Testis (tissue), 3 donors: ENCODE results near the gene ELN. TPM values are rescaled to one million over a fixed set of nuclear protein-coding genes. Genes with fewer than 3 reads are reported as not detected.

Source experiments
- DNase-seq: peaks from one replicate; pipeline ENCODE4 v3.0.0-alpha.2; 2019
- H3K27ac ChIP-seq, 2 donors: fragments of 200-600 bp; sonication (generic); one replicate each; pipeline ENCODE4 v1.5.1; 2019
- H3K27me3 ChIP-seq: fragments of 200-600 bp; sonication (generic); one replicate; pipeline ENCODE4 v1.5.1; 2019
- H3K36me3 ChIP-seq: fragments of 200-600 bp; sonication (generic); one replicate; pipeline ENCODE4 v1.5.1; 2017; ENCODE audit warnings: low read depth; ENCODE audit errors: missing control alignments
- H3K4me1 ChIP-seq: fragments of 200-600 bp; sonication (generic); one replicate; pipeline ENCODE4 v1.5.1; 2019
- H3K4me3 ChIP-seq, 2 donors: fragments of 200-600 bp; sonication (generic); one replicate each; pipeline ENCODE4 v1.5.1; 2017 to 2019
- H3K9me3 ChIP-seq: fragments of 200-600 bp; sonication (generic); one replicate; pipeline ENCODE4 v1.5.1; 2017
- POLR2A ChIP-seq: fragments of 450-650 bp; IDR thresholded peaks from one replicate; pipeline ENCODE4 v1.6.1; 2017; ENCODE audit warnings: antibody characterized with exemption, mild to moderate bottlenecking, moderate library complexity
- WGBS, 2 donors: methylation state at CpG; one replicate each; pipeline ENCODE4 v1.1.5; 2018; 5-methylcytosine and 5-hydroxymethylcytosine counted together
- intact Hi-C: fragments of 100-400 bp; cut with DNase I; formaldehyde crosslinking; loops from one replicate; pipeline ENCODE4 v1.15.1; 2023; ENCODE audit warnings: low total_unique reads
- polyA plus RNA-seq: library from polyadenylated mRNA; stranded (reverse); fragments of 350-450 nt; fragmentation: Illumina TruSeq; extraction: RNeasy Lipid Tissue Mini Kit (QIAGEN cat#74804); gene quantifications from one replicate; pipeline ENCODE4 v1.2.3, GENCODE V29; 2014; ENCODE audit warnings: low read depth, low replicate concordance; ENCODE audit not compliant: insufficient read depth
- total RNA-seq, 2 donors: library from RNA; depleted of rRNA; stranded (reverse); fragments of >200 nt; gene quantifications; one replicate each; pipeline ENCODE4 v1.2.3, GENCODE V29; 2016
- TF ChIP-seq, protein P1 (sequence below), 3 experiments: fragments of 450-650 bp in 2 of 3; fragments of 200-600 bp in 1 of 3; sonication (generic) in 1 of 3; IDR thresholded peaks; one replicate each; pipeline ENCODE4 v1.5.1; 2016 to 2019; ENCODE audit warnings: antibody characterized with exemption in 3 of 3, mild to moderate bottlenecking in 2 of 3, moderate library complexity in 1 of 3

Gene ELN
- total and polyA plus RNA-seq, 3 donors from 2014 or later = 24.6 to 55.9 (median 35.2) TPM

GRCh38 chr7:74025146-74025545 lies 2.8 kb upstream of the ELN start:
- intact Hi-C loops = loop anchor here (5.0 kb wide), 1 partner anchor 133 kb away; no protein-coding TSS in a partner anchor
- peaks cover 35% of the 10 kb centered on the region for H3K4me1 ChIP-seq
- WGBS, 2 donors = 75 to 87% methylated on average over 8 of the region's 8 CpGs

DNA sequence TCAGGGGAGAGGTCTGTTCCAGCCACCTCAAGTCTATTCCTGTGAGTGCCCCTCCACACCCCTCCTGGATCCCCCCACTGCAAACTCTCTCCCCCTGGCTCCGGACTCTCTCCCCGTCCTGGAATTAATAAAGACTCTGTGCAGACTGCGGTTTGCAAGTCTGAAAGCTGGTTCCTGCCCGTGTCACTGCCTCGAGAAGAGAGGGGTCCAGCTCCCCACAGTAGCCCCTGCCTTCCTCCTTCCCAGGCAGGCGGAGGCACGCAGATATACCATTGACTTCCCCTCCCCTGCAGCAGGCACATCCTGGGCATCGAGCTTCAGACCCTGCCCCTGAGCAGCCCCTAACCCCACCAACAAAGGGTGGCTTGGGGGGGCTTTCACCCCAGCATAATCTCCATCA lies 2.2 kb upstream of the ELN start:
- no peaks in the 10 kb centered on the region for H3K27me3 ChIP-seq
- H3K36me3 ChIP-seq = no peaks in the 10 kb centered on the region
- WGBS, 2 donors = 71 to 86% methylated on average over 8 of the region's 8 CpGs
- intact Hi-C loops = loop anchor here (5.0 kb wide), 1 partner anchor 133 kb away; no protein-coding TSS in a partner anchor
- H3K9me3 ChIP-seq = no peaks in the 10 kb centered on the region
- no peak overlapping the region for H3K27ac ChIP-seq
- H3K4me1 ChIP-seq = peaks cover 38% of the 10 kb centered on the region
- H3K4me3 ChIP-seq = no peak overlapping the region
- TF ChIP-seq, protein P1, sequence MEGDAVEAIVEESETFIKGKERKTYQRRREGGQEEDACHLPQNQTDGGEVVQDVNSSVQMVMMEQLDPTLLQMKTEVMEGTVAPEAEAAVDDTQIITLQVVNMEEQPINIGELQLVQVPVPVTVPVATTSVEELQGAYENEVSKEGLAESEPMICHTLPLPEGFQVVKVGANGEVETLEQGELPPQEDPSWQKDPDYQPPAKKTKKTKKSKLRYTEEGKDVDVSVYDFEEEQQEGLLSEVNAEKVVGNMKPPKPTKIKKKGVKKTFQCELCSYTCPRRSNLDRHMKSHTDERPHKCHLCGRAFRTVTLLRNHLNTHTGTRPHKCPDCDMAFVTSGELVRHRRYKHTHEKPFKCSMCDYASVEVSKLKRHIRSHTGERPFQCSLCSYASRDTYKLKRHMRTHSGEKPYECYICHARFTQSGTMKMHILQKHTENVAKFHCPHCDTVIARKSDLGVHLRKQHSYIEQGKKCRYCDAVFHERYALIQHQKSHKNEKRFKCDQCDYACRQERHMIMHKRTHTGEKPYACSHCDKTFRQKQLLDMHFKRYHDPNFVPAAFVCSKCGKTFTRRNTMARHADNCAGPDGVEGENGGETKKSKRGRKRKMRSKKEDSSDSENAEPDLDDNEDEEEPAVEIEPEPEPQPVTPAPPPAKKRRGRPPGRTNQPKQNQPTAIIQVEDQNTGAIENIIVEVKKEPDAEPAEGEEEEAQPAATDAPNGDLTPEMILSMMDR (IDR thresholded peaks at IDR 0.05) = no peak
- TF ChIP-seq POLR2A = no peak
- no peak for DNase-seq

More at GRCh38 chr7:74025146-74025545, 2.8 kb upstream of the ELN start:
- Histone ChIP-seq H3K4me3 (no peak overlapping the region), H3K36me3 (no peaks in the 10 kb centered on the region), H3K27me3 (no peaks in the 10 kb centered on the region), H3K27ac (no peak overlapping the region), H3K9me3 (no peaks in the 10 kb centered on the region)
- TF ChIP-seq POLR2A = no peak
- TF ChIP-seq, protein P1 (IDR thresholded peaks at IDR 0.05) = no peak
- DNase-seq = no peak

DNA sequence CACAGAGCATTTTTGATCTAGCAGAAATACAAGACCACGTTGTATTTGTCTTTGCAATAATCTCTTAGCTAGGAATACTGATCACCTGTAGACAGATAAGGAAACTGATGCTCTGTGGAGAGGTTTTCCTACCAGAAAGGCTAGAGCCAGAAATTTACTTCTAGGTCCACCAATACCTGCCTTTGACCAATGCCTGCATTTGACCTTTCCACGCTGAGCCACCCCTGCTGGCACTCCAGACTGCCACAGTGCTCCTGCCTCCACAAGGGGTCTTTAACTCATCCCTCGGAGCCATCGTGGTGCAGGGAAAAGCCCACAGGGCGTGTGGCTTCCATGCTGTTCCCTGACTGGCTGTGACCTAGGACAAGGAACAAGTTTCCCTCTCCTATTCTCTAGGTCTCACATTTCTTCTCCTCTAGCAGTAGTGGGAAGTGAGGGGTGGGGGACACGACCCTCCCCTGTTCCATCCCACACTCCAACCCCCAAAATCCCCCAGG lies 1.5 kb upstream of the ELN start:
- 46 to 55% methylated on average over 6 of the region's 6 CpGs for WGBS, 2 donors

DNA sequence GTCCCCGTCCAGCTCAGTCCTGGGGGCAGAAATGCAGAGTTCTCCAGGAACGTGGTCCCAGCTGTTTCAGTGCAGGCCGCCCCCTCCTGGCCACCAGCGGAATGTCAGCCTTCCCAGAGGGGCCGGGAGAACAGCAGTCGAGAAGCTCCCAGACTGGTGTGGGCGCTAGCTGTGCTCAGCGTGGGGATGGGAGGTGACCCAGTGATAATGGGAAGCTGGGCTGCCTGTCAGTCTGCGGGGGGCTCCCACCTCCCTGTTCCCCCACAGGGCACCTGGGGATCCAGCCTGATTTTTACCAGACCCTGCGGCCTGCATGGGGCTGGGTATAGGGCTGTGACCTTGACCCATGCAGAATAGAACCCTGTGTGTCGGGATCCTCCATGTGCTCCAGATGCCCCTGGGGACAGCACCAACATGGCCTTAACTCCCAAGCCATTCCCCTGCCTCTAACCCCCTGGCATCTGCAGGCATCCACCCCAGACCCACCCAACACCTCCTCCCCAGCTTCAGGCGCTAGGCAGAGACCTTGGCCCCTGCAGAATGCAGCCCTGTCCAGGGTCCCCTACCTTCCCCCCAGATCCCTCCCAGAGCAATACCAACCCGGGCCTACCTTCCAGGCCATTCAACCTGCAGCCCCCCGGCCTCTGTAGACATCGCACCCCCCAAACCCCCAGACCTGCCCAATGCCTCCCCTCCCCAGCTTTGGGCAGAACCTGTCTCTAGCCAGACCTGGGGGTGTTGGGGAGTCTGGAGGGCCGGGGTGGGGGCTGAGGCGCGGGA lies 880 bp upstream of the ELN start:
- H3K36me3 ChIP-seq = no peaks in the 10 kb centered on the region
- H3K27me3 ChIP-seq = no peaks in the 10 kb centered on the region
- no peak for TF ChIP-seq POLR2A
- TF ChIP-seq, protein P1 (IDR thresholded peaks at IDR 0.05) = peak; percentile 90 to 97 (median 96)
- peak overlapping the region; percentile 74 to 80 for H3K27ac ChIP-seq
- WGBS, 2 donors = 15 to 17% methylated on average over 8 to 18 of the region's 18 CpGs
- intact Hi-C loops = loop anchor here (5.0 kb wide), 1 partner anchor 135 kb away; no protein-coding TSS in a partner anchor
- peaks cover 44% of the 10 kb centered on the region for H3K4me1 ChIP-seq
- peak overlapping the region in 1 of 2 donors; percentile 69 for H3K4me3 ChIP-seq
- peak; percentile 89 for DNase-seq
- no peaks in the 10 kb centered on the region for H3K9me3 ChIP-seq

More for the DNA sequence above, 1.5 kb upstream of the ELN start:
- intact Hi-C loops = loop anchor here (5.0 kb wide), 1 partner anchor 134 kb away; no protein-coding TSS in a partner anchor
- Histone ChIP-seq H3K27ac (peak overlapping the region in 1 of 2 donors; percentile 74), H3K4me3 (no peak overlapping the region), H3K9me3 (no peaks in the 10 kb centered on the region), H3K27me3 (no peaks in the 10 kb centered on the region), H3K36me3 (no peaks in the 10 kb centered on the region), H3K4me1 (peaks cover 45% of the 10 kb centered on the region)
- TF ChIP-seq, protein P1 (IDR thresholded peaks at IDR 0.05) = no peak
- TF ChIP-seq POLR2A = no peak
- DNase-seq = no peak
